ENCODE measurements around the gene OR5B3. TPM values are rescaled to one million over a fixed set of nuclear protein-coding genes. Genes with fewer than 3 reads are reported as not detected.

The OR5B3 gene
- total and polyA plus RNA-seq, 2 of the 13 experiments (the other 11 are each of a cell fraction or from before 2014, with no cell fraction given): not detected

DNA sequence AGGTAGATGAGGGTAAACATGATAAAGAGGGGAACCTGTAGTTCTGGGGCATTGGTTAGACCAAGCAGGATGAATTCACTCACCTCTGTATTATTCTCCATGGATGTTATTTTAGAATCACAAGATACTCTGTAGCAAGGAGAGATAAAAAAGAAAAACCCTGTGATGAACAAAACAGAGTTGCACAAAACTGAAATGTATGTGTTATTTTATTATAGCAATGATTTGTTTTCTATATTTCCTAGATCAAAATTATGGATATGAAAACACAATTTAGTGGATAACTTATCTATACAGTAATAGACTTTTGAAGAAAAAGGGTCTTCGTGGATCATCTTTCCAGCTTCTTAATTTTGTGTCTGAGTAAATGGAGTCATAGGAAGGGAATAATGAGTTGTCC, 47.7 kb downstream of the OR5B3 start, which contains the start of gene OR5B17:
Gene OR5B17, minus strand, starts transcription at position 101 of the 400 bp plus-strand sequence. Its CDS starts 0 bp downstream, at position 101.
- CTCF ChIA-PET (ENCODE audit: low intra/inter-chr PET ratio, low total read pairs): no interaction called here
- Histone ChIP-seq H3K4me1 (ENCODE audit: insufficient read depth, low read length) (no peaks in the 10 kb centered on the region), H3K9ac (ENCODE audit: insufficient read depth, low read depth, low read length) (no peak within 1 kb of the TSS), H4K20me1 (ENCODE audit: insufficient read depth, low read length) (no peaks in the 10 kb centered on the region), H3K9me3 (ENCODE audit: low read length) (no peaks in the 10 kb centered on the region), H3K36me3 (replicated peaks in 1 of 2; ENCODE audit: control insufficient read depth in 1 of 2, insufficient read depth in 2 of 2, low read length in 2 of 2) (no peaks in the 10 kb centered on the region), H3K4me3 (replicated peaks in 1 of 3; ENCODE audit: insufficient read depth in 1 of 3, low read depth in 2 of 3, low read length in 3 of 3) (no peak within 1 kb of the TSS), H3K27ac (ENCODE audit: extremely low read length, insufficient read depth, low read length) (no peak within 1 kb of the TSS), H3K79me2 (ENCODE audit: insufficient read depth, low read length) (no peaks in the 10 kb centered on the region), H3K4me2 (ENCODE audit: low read depth, low read length) (no peak within 1 kb of the TSS), H3K27me3 (ENCODE audit: control insufficient read depth in 1 of 2, insufficient read depth in 2 of 2, low read length in 2 of 2) (no peaks in the 10 kb centered on the region), H2AFZ (ENCODE audit: low read length) (no peak within 1 kb of the TSS)
- ATAC-seq (no peak), DNase-seq (ENCODE audit: low spot score) (no peak), FAIRE-seq (no peak)
- BruUV-seq (replicated peaks): no TSS peak
- intact Hi-C loops (cut with micrococcal nuclease; ENCODE audit: unreplicated experiment) (no loop called here), in situ Hi-C loops (cut with HindIII; ENCODE audit: extremely low pct_ligation_motif_present, low pct_unique_long_range_greater_than_20kb) (no loop called here)
- no peak for TF ChIP-seq NPAS2 (CRISPR knock-in tag; IDR thresholded peaks at IDR 0.05; ENCODE audit: borderline replicate concordance)
- TF ChIP-seq, protein P1, sequence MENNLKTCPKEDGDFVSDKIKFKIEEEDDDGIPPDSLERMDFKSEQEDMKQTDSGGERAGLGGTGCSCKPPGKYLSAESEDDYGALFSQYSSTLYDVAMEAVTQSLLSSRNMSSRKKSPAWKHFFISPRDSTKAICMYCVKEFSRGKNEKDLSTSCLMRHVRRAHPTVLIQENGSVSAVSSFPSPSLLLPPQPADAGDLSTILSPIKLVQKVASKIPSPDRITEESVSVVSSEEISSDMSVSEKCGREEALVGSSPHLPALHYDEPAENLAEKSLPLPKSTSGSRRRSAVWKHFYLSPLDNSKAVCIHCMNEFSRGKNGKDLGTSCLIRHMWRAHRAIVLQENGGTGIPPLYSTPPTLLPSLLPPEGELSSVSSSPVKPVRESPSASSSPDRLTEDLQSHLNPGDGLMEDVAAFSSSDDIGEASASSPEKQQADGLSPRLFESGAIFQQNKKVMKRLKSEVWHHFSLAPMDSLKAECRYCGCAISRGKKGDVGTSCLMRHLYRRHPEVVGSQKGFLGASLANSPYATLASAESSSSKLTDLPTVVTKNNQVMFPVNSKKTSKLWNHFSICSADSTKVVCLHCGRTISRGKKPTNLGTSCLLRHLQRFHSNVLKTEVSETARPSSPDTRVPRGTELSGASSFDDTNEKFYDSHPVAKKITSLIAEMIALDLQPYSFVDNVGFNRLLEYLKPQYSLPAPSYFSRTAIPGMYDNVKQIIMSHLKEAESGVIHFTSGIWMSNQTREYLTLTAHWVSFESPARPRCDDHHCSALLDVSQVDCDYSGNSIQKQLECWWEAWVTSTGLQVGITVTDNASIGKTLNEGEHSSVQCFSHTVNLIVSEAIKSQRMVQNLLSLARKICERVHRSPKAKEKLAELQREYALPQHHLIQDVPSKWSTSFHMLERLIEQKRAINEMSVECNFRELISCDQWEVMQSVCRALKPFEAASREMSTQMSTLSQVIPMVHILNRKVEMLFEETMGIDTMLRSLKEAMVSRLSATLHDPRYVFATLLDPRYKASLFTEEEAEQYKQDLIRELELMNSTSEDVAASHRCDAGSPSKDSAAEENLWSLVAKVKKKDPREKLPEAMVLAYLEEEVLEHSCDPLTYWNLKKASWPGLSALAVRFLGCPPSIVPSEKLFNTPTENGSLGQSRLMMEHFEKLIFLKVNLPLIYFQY (CRISPR knock-in tag; IDR thresholded peaks at IDR 0.05; ENCODE audit: borderline replicate concordance): no peak
- TF ChIP-seq, protein P2, sequence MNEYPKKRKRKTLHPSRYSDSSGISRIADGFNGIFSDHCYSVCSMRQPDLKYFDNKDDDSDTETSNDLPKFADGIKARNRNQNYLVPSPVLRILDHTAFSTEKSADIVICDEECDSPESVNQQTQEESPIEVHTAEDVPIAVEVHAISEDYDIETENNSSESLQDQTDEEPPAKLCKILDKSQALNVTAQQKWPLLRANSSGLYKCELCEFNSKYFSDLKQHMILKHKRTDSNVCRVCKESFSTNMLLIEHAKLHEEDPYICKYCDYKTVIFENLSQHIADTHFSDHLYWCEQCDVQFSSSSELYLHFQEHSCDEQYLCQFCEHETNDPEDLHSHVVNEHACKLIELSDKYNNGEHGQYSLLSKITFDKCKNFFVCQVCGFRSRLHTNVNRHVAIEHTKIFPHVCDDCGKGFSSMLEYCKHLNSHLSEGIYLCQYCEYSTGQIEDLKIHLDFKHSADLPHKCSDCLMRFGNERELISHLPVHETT (CRISPR knock-in tag; conservative IDR thresholded peaks at IDR 0.05): no peak
- TF ChIP-seq, protein P3, sequence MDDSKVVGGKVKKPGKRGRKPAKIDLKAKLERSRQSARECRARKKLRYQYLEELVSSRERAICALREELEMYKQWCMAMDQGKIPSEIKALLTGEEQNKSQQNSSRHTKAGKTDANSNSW (CRISPR knock-in tag; IDR thresholded peaks at IDR 0.05; ENCODE audit: borderline replicate concordance): no peak
- no peak for TF ChIP-seq XBP1 (CRISPR knock-in tag; IDR thresholded peaks at IDR 0.05)
- no peak for TF ChIP-seq ZNF382 (CRISPR knock-in tag; IDR thresholded peaks at IDR 0.05; ENCODE audit: borderline replicate concordance)
- TF ChIP-seq, protein P4, sequence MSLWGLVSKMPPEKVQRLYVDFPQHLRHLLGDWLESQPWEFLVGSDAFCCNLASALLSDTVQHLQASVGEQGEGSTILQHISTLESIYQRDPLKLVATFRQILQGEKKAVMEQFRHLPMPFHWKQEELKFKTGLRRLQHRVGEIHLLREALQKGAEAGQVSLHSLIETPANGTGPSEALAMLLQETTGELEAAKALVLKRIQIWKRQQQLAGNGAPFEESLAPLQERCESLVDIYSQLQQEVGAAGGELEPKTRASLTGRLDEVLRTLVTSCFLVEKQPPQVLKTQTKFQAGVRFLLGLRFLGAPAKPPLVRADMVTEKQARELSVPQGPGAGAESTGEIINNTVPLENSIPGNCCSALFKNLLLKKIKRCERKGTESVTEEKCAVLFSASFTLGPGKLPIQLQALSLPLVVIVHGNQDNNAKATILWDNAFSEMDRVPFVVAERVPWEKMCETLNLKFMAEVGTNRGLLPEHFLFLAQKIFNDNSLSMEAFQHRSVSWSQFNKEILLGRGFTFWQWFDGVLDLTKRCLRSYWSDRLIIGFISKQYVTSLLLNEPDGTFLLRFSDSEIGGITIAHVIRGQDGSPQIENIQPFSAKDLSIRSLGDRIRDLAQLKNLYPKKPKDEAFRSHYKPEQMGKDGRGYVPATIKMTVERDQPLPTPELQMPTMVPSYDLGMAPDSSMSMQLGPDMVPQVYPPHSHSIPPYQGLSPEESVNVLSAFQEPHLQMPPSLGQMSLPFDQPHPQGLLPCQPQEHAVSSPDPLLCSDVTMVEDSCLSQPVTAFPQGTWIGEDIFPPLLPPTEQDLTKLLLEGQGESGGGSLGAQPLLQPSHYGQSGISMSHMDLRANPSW (CRISPR knock-in tag; IDR thresholded peaks at IDR 0.05; ENCODE audit: borderline replicate concordance): no peak
- POLR2A ChIA-PET: no interaction called here
- 0% methylated on average over 1 of the region's 1 CpG for WGBS (ENCODE audit: low lambda C conversion rate)

Data from HepG2 (cell line).